ENCODE measurements around the gene PPT2. TPM values are rescaled to one million over a fixed set of nuclear protein-coding genes. Genes with fewer than 3 reads are reported as not detected.

The PPT2 gene
- total RNA-seq, 1 experiment from 2014 or later: 70.9 TPM

GRCh38 chr6:32109765-32110160 is 44.2 kb upstream of the PPT2 start:
- no peak overlapping the region for H3K27ac ChIP-seq (ENCODE audit: low read depth, low read length, poor library complexity, severe bottlenecking)
- ChIA-PET POLR2A (ENCODE audit: low non-redundant PET) (interaction anchor here (0.6 to 0.7 kb wide), 2 partner anchors 8 to 569 kb away, joined by 5 to 16 read pairs; no protein-coding TSS in a partner anchor), CTCF (interaction anchor here (0.6 to 2.3 kb wide), 2 partner anchors 9 to 53 kb away, joined by 6 to 9 read pairs; no protein-coding TSS in a partner anchor)
- H3K36me3 ChIP-seq (ENCODE audit: insufficient read depth, low read length, poor library complexity, severe bottlenecking): no peaks in the 10 kb centered on the region
- no peak for DNase-seq (ENCODE audit: low spot score)
- peaks cover 5% of the 10 kb centered on the region for H3K27me3 ChIP-seq (replicated peaks; ENCODE audit: insufficient read depth, low read depth, low read length, poor library complexity)
- H3K9me3 ChIP-seq (ENCODE audit: low read depth, low read length, poor library complexity, severe bottlenecking): no peaks in the 10 kb centered on the region
- peaks cover 14% of the 10 kb centered on the region for H3K4me1 ChIP-seq (ENCODE audit: insufficient read depth, low read length, poor library complexity, severe bottlenecking)
- intact Hi-C loops (cut with micrococcal nuclease; ENCODE audit: unreplicated experiment): no loop called here
- H3K4me3 ChIP-seq (ENCODE audit: low read depth, low read length, poor library complexity, severe bottlenecking): no peak overlapping the region
- TF ChIP-seq EZH2 (IDR thresholded peaks at IDR 0.05; ENCODE audit: borderline replicate concordance, low read depth, low read length, poor library complexity, severe bottlenecking): no peak
- TF ChIP-seq, protein P1, sequence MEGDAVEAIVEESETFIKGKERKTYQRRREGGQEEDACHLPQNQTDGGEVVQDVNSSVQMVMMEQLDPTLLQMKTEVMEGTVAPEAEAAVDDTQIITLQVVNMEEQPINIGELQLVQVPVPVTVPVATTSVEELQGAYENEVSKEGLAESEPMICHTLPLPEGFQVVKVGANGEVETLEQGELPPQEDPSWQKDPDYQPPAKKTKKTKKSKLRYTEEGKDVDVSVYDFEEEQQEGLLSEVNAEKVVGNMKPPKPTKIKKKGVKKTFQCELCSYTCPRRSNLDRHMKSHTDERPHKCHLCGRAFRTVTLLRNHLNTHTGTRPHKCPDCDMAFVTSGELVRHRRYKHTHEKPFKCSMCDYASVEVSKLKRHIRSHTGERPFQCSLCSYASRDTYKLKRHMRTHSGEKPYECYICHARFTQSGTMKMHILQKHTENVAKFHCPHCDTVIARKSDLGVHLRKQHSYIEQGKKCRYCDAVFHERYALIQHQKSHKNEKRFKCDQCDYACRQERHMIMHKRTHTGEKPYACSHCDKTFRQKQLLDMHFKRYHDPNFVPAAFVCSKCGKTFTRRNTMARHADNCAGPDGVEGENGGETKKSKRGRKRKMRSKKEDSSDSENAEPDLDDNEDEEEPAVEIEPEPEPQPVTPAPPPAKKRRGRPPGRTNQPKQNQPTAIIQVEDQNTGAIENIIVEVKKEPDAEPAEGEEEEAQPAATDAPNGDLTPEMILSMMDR (conservative IDR thresholded peaks at IDR 0.05; ENCODE audit: low read depth, low read length): no peak
- no TSS peak for BruUV-seq (replicated peaks)

DNA sequence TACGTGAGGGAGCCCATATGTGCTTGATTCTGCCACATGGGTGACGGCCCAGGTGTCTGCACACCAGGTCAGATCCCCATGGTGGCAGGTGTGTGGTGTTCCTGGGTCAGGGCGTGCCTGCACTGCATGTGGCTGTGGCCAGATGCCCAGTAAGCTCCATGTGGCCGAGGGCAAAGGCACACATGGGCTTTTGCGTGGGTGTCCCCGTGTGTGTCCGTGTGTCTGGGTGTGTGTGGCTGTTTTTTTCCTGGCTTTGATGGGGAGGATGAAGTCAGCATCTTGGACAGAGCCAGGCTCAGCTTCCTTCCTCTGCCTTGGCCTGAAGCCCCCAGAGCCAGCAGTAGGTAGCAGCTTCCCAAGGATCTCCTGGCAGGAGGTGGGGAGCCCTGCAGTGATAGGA is 43.3 kb upstream of the PPT2 start:
- TF ChIP-seq, protein P1 (conservative IDR thresholded peaks at IDR 0.05; ENCODE audit: low read depth, low read length): no peak
- TF ChIP-seq EZH2 (IDR thresholded peaks at IDR 0.05; ENCODE audit: borderline replicate concordance, low read depth, low read length, poor library complexity, severe bottlenecking): no peak
- Histone ChIP-seq H3K27ac (ENCODE audit: low read depth, low read length, poor library complexity, severe bottlenecking) (no peak overlapping the region), H3K9me3 (ENCODE audit: low read depth, low read length, poor library complexity, severe bottlenecking) (no peaks in the 10 kb centered on the region), H3K36me3 (ENCODE audit: insufficient read depth, low read length, poor library complexity, severe bottlenecking) (no peaks in the 10 kb centered on the region), H3K27me3 (replicated peaks; ENCODE audit: insufficient read depth, low read depth, low read length, poor library complexity) (peaks cover 5% of the 10 kb centered on the region), H3K4me3 (ENCODE audit: low read depth, low read length, poor library complexity, severe bottlenecking) (no peak overlapping the region), H3K4me1 (ENCODE audit: insufficient read depth, low read length, poor library complexity, severe bottlenecking) (peaks cover 14% of the 10 kb centered on the region)
- no TSS peak for BruUV-seq (replicated peaks)
- CTCF ChIA-PET: interaction anchor here (0.5 kb wide), 1 partner anchor 14 kb away, joined by 4 read pairs; no protein-coding TSS in a partner anchor
- intact Hi-C loops (cut with micrococcal nuclease; ENCODE audit: unreplicated experiment): no loop called here
- no peak for DNase-seq (ENCODE audit: low spot score)
- POLR2A ChIA-PET (ENCODE audit: low non-redundant PET): no interaction called here

GRCh38 chr6:32111424-32112066 is 42.4 kb upstream of the PPT2 start:
- Histone ChIP-seq H3K4me3 (ENCODE audit: low read depth, low read length, poor library complexity, severe bottlenecking) (no peak overlapping the region), H3K9me3 (ENCODE audit: low read depth, low read length, poor library complexity, severe bottlenecking) (no peaks in the 10 kb centered on the region), H3K4me1 (ENCODE audit: insufficient read depth, low read length, poor library complexity, severe bottlenecking) (peaks cover 14% of the 10 kb centered on the region), H3K36me3 (ENCODE audit: insufficient read depth, low read length, poor library complexity, severe bottlenecking) (peaks cover 2% of the 10 kb centered on the region), H3K27ac (ENCODE audit: low read depth, low read length, poor library complexity, severe bottlenecking) (no peak overlapping the region), H3K27me3 (replicated peaks; ENCODE audit: insufficient read depth, low read depth, low read length, poor library complexity) (peaks cover 5% of the 10 kb centered on the region)
- TF ChIP-seq, protein P1 (conservative IDR thresholded peaks at IDR 0.05; ENCODE audit: low read depth, low read length): no peak
- no peak for TF ChIP-seq EZH2 (IDR thresholded peaks at IDR 0.05; ENCODE audit: borderline replicate concordance, low read depth, low read length, poor library complexity, severe bottlenecking)
- ChIA-PET POLR2A (ENCODE audit: low non-redundant PET) (no interaction called here), CTCF (no interaction called here)
- no peak for DNase-seq (ENCODE audit: low spot score)
- BruUV-seq (replicated peaks): no TSS peak
- intact Hi-C loops (cut with micrococcal nuclease; ENCODE audit: unreplicated experiment): no loop called here
